Chondrocyte (in vitro differentiated cells): ENCODE results near the gene MYOZ2. TPM values are rescaled to one million over a fixed set of nuclear protein-coding genes. Genes with fewer than 3 reads are reported as not detected.
A peak's percentile ranks its signal among the peaks of the same experiment; 100 is the strongest.

ENCODE experiments used
- DNase-seq: peaks from one replicate; pipeline ENCODE4 v3.0.0; 2021; ENCODE audit warnings: mixed read lengths, low spot score
- H3K27ac Mint-ChIP-seq: one replicate; pipeline ENCODE4 v1.8.0; 2021; ENCODE audit warnings: mild to moderate bottlenecking, moderate library complexity, mixed read lengths; ENCODE audit not compliant: unreplicated experiment
- H3K27me3 Mint-ChIP-seq: 2 replicates; pipeline ENCODE4 v1.8.0; 2021; ENCODE audit warnings: low read depth, mixed read lengths
- H3K36me3 Mint-ChIP-seq: 2 replicates; pipeline ENCODE4 v1.8.0; 2021; ENCODE audit warnings: low read depth, mixed read lengths
- H3K4me1 Mint-ChIP-seq: 2 replicates; pipeline ENCODE4 v1.8.0; 2021; ENCODE audit warnings: low read depth, mild to moderate bottlenecking, mixed read lengths
- H3K4me3 Mint-ChIP-seq: one replicate; pipeline ENCODE4 v1.8.0; 2021; ENCODE audit warnings: mild to moderate bottlenecking, moderate library complexity, mixed read lengths; ENCODE audit not compliant: unreplicated experiment
- H3K9me3 Mint-ChIP-seq: 2 replicates; pipeline ENCODE4 v1.8.0; 2021; ENCODE audit warnings: low read depth, mixed read lengths
- total RNA-seq: library from RNA; stranded (reverse); gene quantifications from 3 replicates; pipeline ENCODE4 v1.2.1, GENCODE V29; 2021
- TF ChIP-seq, protein P1 (sequence below): fragments of 200-600 bp; sonication (generic); IDR thresholded peaks from 2 replicates; pipeline ENCODE4 v1.5.0; 2021; ENCODE audit warnings: antibody characterized with exemption, mild to moderate bottlenecking, moderate library complexity

MYOZ2 gene
- total RNA-seq, 1 donor from 2014 or later = 0.35 TPM

DNA sequence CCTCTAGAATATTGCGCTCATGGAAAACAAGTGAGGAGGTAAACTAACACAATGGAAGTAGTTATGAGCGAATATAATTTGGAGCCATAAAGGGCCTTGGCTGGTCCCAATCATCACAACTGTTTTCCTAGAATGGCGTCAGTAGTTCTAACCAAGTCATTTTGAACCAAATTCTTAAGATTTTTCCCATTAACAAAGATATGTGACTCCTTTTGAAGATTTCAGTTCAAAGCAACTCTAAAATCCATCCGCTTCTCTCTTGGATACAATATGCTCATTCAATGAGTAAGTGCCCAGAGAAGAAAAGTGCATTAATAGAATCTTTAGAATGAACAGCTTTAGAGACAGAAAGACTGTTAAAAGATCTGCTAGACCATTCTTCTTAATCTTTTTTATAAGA, 19.6 kb upstream of the MYOZ2 start:
- DNase-seq = no peak
- H3K4me3 Mint-ChIP-seq = no peak overlapping the region

DNA sequence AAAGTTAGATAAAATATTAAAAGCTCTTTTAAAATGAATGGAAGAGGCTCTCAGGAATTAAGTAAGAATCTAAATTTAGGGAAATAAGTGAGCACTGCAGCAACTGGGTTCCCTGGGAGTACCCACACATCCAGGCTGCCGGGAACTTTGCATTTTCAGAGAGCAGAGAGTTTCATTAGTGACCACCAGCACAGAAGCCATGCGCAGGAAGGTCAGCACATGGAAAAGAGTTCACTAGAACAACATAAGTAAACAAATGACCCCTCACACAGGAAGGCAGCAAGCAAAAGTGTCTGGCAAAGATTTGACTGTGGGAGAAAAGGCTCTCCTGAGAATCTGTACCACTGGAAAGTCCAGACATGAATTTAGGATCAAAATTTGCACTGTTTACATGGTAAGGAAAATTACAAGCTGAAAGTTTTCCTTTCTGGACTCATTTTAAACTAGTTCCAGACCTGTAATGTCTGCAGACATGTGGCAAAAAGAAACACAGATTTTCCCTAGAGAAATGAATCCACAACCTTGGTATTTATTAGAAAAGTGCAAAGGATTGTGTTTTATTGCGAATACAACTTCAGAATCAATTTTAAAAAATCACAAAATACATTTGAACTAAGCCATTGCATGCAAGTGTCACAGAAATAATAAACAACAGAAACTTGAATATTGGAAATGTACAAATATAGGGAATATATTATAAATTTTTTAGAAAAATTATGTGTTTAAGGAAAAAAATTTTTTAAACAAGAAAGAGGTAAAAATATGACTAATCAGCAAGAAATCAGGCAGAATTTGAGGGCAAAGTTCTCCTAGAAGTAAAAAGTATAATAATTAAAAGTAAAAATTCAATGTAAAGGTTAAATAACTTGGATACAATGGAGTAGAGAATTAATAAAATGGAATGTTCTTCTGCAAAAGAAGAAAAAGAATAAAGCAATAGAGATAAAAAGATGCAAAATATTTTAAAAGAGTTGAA, 18.4 kb upstream of the MYOZ2 start:
- no peak overlapping the region for H3K4me3 Mint-ChIP-seq
- TF ChIP-seq, protein P1, sequence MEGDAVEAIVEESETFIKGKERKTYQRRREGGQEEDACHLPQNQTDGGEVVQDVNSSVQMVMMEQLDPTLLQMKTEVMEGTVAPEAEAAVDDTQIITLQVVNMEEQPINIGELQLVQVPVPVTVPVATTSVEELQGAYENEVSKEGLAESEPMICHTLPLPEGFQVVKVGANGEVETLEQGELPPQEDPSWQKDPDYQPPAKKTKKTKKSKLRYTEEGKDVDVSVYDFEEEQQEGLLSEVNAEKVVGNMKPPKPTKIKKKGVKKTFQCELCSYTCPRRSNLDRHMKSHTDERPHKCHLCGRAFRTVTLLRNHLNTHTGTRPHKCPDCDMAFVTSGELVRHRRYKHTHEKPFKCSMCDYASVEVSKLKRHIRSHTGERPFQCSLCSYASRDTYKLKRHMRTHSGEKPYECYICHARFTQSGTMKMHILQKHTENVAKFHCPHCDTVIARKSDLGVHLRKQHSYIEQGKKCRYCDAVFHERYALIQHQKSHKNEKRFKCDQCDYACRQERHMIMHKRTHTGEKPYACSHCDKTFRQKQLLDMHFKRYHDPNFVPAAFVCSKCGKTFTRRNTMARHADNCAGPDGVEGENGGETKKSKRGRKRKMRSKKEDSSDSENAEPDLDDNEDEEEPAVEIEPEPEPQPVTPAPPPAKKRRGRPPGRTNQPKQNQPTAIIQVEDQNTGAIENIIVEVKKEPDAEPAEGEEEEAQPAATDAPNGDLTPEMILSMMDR = no peak
- no peaks in the 10 kb centered on the region for H3K36me3 Mint-ChIP-seq
- H3K27ac Mint-ChIP-seq = peak overlapping the region; percentile 60
- H3K4me1 Mint-ChIP-seq = peaks cover 20% of the 10 kb centered on the region
- H3K9me3 Mint-ChIP-seq = no peaks in the 10 kb centered on the region
- DNase-seq = no peak
- H3K27me3 Mint-ChIP-seq = no peaks in the 10 kb centered on the region

More for the DNA sequence above, 19.6 kb upstream of the MYOZ2 start:
- TF ChIP-seq, protein P1 = no peak
- Mint-ChIP-seq H3K27me3 (no peaks in the 10 kb centered on the region), H3K36me3 (no peaks in the 10 kb centered on the region), H3K9me3 (no peaks in the 10 kb centered on the region), H3K27ac (no peak overlapping the region), H3K4me1 (peaks cover 21% of the 10 kb centered on the region)

DNA sequence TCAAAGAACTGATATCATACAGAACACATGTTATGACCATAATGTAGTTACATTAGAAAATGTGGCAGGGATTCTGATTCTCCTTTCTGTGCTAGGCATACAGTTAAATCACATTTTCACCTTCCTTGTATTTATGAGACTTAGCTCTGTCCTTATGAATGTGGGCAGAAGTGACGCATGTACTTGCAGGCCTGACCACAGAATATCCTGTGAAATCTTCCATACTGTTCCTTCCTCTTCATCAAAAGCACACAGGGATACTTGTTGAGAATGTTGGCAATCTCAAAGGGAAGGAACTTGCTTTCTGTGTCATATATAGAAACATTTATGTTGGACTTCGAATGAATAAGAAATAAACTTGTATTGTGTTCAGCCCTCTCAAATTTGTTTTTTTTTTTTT, 17.2 kb upstream of the MYOZ2 start:
- TF ChIP-seq, protein P1 = no peak
- no peak for DNase-seq
- Mint-ChIP-seq H3K36me3 (no peaks in the 10 kb centered on the region), H3K4me1 (peaks cover 13% of the 10 kb centered on the region), H3K27me3 (no peaks in the 10 kb centered on the region), H3K9me3 (no peaks in the 10 kb centered on the region), H3K27ac (no peak overlapping the region), H3K4me3 (no peak overlapping the region)

DNA sequence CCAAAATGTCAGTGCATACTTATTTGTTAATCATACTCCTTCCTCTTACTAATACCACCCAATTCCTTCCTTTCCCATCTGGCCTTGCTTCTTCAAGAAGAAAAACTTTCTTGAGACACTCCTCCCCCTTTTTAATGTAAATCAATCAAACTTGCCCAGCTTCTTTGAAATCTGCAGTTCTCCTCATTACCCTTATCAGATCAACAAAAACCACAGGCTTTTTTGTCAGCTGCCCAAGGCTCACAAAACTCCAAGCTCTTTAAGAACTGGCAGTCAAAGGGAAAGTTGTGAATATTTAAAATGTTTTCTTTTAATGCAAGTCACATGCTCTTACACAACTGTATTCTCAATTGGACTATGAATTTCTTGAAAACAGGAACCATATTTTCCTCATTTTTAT, 11.3 kb upstream of the MYOZ2 start:
- H3K27ac Mint-ChIP-seq = no peak overlapping the region
- no peak overlapping the region for H3K4me3 Mint-ChIP-seq
- H3K9me3 Mint-ChIP-seq = no peaks in the 10 kb centered on the region
- TF ChIP-seq, protein P1 = no peak
- DNase-seq = no peak
- no peaks in the 10 kb centered on the region for H3K36me3 Mint-ChIP-seq
- H3K4me1 Mint-ChIP-seq = no peaks in the 10 kb centered on the region
- no peaks in the 10 kb centered on the region for H3K27me3 Mint-ChIP-seq

DNA sequence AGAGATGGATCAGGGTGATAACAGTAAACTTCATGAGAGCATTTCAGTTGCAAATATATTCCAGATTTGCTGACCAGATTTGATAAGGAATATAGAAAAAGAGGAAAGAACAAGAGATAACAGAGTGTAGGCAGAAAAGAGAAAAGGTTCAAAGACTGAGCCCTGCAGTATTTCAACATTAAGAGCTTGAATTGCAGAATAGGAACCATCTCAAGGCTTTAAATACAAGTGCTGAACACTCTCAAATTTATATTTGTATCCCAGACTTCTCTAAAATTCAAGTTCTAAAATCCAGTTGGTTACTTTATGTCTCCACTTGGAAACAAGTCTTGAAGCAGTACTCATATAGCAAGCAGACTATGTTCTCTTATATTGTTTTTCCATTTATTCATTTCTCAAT, 9.7 kb upstream of the MYOZ2 start:
- H3K4me3 Mint-ChIP-seq = no peak overlapping the region
- no peak for DNase-seq
- no peaks in the 10 kb centered on the region for H3K9me3 Mint-ChIP-seq
- no peaks in the 10 kb centered on the region for H3K36me3 Mint-ChIP-seq
- peaks cover 4% of the 10 kb centered on the region for H3K4me1 Mint-ChIP-seq
- H3K27ac Mint-ChIP-seq = no peak overlapping the region
- no peaks in the 10 kb centered on the region for H3K27me3 Mint-ChIP-seq
- TF ChIP-seq, protein P1 = no peak
